ENCODE measurements around the gene RDX.

Gene RDX

DNA sequence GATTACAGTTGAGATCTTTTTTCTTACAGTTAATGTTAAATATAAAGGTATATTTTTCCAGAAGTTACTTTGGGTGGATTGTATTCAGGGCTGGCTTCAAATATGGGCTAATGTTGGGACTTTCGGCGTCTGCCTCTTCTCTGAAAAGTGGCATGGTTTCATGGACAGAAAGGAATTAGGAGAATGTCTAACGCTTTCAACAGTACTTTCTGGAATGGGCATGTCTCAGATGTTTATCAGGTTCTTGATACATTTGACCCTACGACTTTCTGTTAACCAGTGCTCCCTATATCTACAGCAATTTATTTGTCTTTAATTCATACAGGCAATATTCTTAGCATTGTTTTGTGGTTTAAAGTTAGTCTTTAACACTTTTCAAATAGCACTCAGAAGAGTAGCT lies 169.5 kb downstream of the RDX start:
- ATAC-seq: no peak

GRCh38 chr11:110125632-110126031 lies 170.8 kb downstream of the RDX start:
- no peak for ATAC-seq
